Adrenal gland (tissue), 5 donors: Measurements from ENCODE around the gene ACTA2.

Experiments
- POLR2A ChIP-seq, 2 donors: fragments of 450-650 bp; IDR thresholded peaks; one replicate each; pipeline ENCODE4 v1.6.1; 2017; ENCODE audit warnings: antibody characterized with exemption in 2 of 2, mild to moderate bottlenecking in 2 of 2, moderate library complexity in 1 of 2
- TF ChIP-seq, protein P1 (sequence below), 6 experiments: fragments of 450-650 bp in 4 of 6; fragments of 200-600 bp in 2 of 6; sonication (generic) in 1 of 6; IDR thresholded peaks; 1 replicate in 5 of 6; 2 replicates in 1 of 6; pipeline versions ENCODE4 v1.5.1 to v1.8.0; 2016 to 2021; ENCODE audit warnings: antibody characterized with exemption in 6 of 6, mild to moderate bottlenecking in 2 of 6, moderate library complexity in 1 of 6
- donor health status: DM: no; HTN: no; CAD: no.

DNA sequence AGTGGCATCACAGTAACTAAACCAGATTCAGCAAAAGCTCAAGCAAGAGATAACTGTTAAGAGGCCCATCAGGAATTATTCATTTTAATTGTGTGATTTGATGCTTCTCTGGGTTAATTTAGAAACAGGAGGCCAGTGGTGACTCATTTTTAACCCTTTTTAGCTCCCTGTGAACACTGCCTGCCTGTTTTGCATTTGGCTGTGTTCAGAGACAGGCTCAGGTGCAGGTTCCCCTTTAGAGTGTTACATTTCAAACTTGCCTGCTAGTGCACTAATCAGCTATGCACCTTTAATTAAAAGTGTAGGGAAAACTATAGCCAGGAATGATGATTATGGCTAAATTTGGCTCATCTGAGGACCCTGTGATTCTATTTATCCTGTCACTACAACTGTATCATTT, 66.0 kb downstream of the ACTA2 start:
- TF ChIP-seq, protein P1, sequence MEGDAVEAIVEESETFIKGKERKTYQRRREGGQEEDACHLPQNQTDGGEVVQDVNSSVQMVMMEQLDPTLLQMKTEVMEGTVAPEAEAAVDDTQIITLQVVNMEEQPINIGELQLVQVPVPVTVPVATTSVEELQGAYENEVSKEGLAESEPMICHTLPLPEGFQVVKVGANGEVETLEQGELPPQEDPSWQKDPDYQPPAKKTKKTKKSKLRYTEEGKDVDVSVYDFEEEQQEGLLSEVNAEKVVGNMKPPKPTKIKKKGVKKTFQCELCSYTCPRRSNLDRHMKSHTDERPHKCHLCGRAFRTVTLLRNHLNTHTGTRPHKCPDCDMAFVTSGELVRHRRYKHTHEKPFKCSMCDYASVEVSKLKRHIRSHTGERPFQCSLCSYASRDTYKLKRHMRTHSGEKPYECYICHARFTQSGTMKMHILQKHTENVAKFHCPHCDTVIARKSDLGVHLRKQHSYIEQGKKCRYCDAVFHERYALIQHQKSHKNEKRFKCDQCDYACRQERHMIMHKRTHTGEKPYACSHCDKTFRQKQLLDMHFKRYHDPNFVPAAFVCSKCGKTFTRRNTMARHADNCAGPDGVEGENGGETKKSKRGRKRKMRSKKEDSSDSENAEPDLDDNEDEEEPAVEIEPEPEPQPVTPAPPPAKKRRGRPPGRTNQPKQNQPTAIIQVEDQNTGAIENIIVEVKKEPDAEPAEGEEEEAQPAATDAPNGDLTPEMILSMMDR (IDR thresholded peaks at IDR 0.05), result no peak
- no peak for TF ChIP-seq POLR2A (IDR thresholded peaks at IDR 0.05)
